ENCODE data around the gene MTG1. TPM values are rescaled to one million over a fixed set of nuclear protein-coding genes. Genes with fewer than 3 reads are reported as not detected.

The MTG1 gene
- total and polyA plus RNA-seq, 8 donors: 17.2 to 62.9 (median 23.1) TPM

- Histone ChIP-seq H3K36me3 (no peaks in the 10 kb centered on the region), H3K4me1 (no peaks in the 10 kb centered on the region), H3K27me3 (no peaks in the 10 kb centered on the region), H3K27ac (no peak overlapping the region), H3K4me3 (no peak overlapping the region), H3K9me3 (no peaks in the 10 kb centered on the region)
- ATAC-seq (no peak), DNase-seq (no peak), FAIRE-seq (no peak)
- 66 to 81% methylated on average over 8 of the region's 8 CpGs for WGBS, 2 donors
- TF ChIP-seq, protein P1, sequence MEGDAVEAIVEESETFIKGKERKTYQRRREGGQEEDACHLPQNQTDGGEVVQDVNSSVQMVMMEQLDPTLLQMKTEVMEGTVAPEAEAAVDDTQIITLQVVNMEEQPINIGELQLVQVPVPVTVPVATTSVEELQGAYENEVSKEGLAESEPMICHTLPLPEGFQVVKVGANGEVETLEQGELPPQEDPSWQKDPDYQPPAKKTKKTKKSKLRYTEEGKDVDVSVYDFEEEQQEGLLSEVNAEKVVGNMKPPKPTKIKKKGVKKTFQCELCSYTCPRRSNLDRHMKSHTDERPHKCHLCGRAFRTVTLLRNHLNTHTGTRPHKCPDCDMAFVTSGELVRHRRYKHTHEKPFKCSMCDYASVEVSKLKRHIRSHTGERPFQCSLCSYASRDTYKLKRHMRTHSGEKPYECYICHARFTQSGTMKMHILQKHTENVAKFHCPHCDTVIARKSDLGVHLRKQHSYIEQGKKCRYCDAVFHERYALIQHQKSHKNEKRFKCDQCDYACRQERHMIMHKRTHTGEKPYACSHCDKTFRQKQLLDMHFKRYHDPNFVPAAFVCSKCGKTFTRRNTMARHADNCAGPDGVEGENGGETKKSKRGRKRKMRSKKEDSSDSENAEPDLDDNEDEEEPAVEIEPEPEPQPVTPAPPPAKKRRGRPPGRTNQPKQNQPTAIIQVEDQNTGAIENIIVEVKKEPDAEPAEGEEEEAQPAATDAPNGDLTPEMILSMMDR (IDR thresholded peaks at IDR 0.05): no peak
- intact Hi-C loops (cut with DNase I): no loop called here
Observed at GRCh38 chr10:133349160-133349568, 44.8 kb upstream of the MTG1 start.

DNA sequence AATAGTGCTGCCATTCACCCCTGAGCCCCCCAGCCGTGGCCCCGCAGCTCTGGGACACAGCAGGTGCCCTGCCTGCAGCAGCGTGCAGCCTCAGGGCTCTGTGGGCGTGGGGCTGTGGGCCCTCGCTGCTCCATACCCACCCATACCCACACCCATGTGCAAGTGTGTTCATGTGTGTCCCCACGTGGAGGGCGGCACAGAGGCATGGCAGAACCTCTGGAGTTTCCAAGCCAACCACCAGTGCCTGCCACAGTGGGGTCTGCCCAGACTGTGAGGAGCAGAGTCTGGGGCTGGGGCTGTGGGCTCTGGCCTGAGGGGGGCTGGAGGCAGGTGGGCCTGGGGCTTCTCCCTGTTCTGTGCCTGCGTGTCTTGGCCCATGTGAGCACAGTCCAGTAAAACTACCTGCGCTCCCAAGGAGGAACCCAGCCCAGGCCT, 44.4 kb upstream of the MTG1 start:
- TF ChIP-seq, protein P1 (IDR thresholded peaks at IDR 0.05): no peak
- Histone ChIP-seq H3K4me1 (no peaks in the 10 kb centered on the region), H3K27ac (no peak overlapping the region), H3K36me3 (no peaks in the 10 kb centered on the region), H3K9me3 (no peaks in the 10 kb centered on the region), H3K27me3 (no peaks in the 10 kb centered on the region), H3K4me3 (no peak overlapping the region)
- no peak for ATAC-seq
- intact Hi-C loops (cut with DNase I): no loop called here
- whole genome bisulfite sequencing, 2 donors: 69 to 70% methylated on average over 9 of the region's 9 CpGs
- DNase-seq: peak in 1 of 6 donors; percentile 72
- no peak for FAIRE-seq

- peak in 1 of 4 donors; percentile 8 for ATAC-seq
- 71 to 73% methylated on average over 12 of the region's 12 CpGs for WGBS, 2 donors
- DNase-seq: no peak
Observed at GRCh38 chr10:133350283-133350949, 43.5 kb upstream of the MTG1 start.

GRCh38 chr10:133350950-133351329, 43.0 kb upstream of the MTG1 start:
- H3K27me3 ChIP-seq: no peaks in the 10 kb centered on the region
- no peak for DNase-seq
- TF ChIP-seq, protein P1 (IDR thresholded peaks at IDR 0.05): no peak
- no peaks in the 10 kb centered on the region for H3K36me3 ChIP-seq
- H3K27ac ChIP-seq: no peak overlapping the region
- H3K4me3 ChIP-seq: no peak overlapping the region
- 67 to 69% methylated on average over 12 to 13 of the region's 13 CpGs for WGBS, 2 donors
- no peak for ATAC-seq
- no peaks in the 10 kb centered on the region for H3K9me3 ChIP-seq
- no peak for FAIRE-seq
- intact Hi-C loops (cut with DNase I): no loop called here
- H3K4me1 ChIP-seq: no peaks in the 10 kb centered on the region

More at GRCh38 chr10:133350283-133350949, 43.5 kb upstream of the MTG1 start:
- FAIRE-seq: no peak
- Histone ChIP-seq H3K9me3 (no peaks in the 10 kb centered on the region), H3K36me3 (no peaks in the 10 kb centered on the region), H3K27me3 (no peaks in the 10 kb centered on the region), H3K4me3 (no peak overlapping the region), H3K4me1 (no peaks in the 10 kb centered on the region), H3K27ac (no peak overlapping the region)
- TF ChIP-seq, protein P1 (IDR thresholded peaks at IDR 0.05): no peak
- intact Hi-C loops (cut with DNase I): no loop called here

All from pancreas (tissue), 10 donors.